GM10266 (cell line): ENCODE results near the gene ZDHHC6.

ENCODE experiments used
- DNase-seq: peaks from one replicate; pipeline ENCODE4 v3.0.0; 2012; ENCODE audit errors: extremely low spot score
- CTCF ChIP-seq: IDR thresholded peaks from 2 replicates; pipeline ENCODE4 v1.5.1; 2012; ENCODE audit warnings: mild to moderate bottlenecking, low read depth; ENCODE audit not compliant: control insufficient read depth, insufficient read depth; ENCODE audit errors: missing control alignments

The ZDHHC6 gene

GRCh38 chr10:112402917-112403316, 43.8 kb downstream of the ZDHHC6 start:
- no peak for TF ChIP-seq CTCF
- DNase-seq, result no peak

GRCh38 chr10:112397592-112397991, 49.1 kb downstream of the ZDHHC6 start:
- no peak for TF ChIP-seq CTCF

GRCh38 chr10:112395809-112396530, 50.7 kb downstream of the ZDHHC6 start:
- no peak for DNase-seq
- TF ChIP-seq CTCF, result no peak

More at GRCh38 chr10:112397592-112397991, 49.1 kb downstream of the ZDHHC6 start:
- no peak for DNase-seq

- no peak for DNase-seq
- no peak for TF ChIP-seq CTCF
These were observed 52.2 kb downstream of the ZDHHC6 start for GRCh38 chr10:112394475-112394875.

GRCh38 chr10:112393827-112394226, 52.9 kb downstream of the ZDHHC6 start:
- TF ChIP-seq CTCF, result no peak
- no peak for DNase-seq

- DNase-seq, result no peak
- TF ChIP-seq CTCF, result no peak
These were observed 53.4 kb downstream of the ZDHHC6 start for GRCh38 chr10:112393341-112393740.

- DNase-seq, result no peak
- TF ChIP-seq CTCF, result no peak
These were observed 56.5 kb downstream of the ZDHHC6 start for GRCh38 chr10:112390125-112390703.
